ENCODE measurements around the gene ATP4B.

DNA sequence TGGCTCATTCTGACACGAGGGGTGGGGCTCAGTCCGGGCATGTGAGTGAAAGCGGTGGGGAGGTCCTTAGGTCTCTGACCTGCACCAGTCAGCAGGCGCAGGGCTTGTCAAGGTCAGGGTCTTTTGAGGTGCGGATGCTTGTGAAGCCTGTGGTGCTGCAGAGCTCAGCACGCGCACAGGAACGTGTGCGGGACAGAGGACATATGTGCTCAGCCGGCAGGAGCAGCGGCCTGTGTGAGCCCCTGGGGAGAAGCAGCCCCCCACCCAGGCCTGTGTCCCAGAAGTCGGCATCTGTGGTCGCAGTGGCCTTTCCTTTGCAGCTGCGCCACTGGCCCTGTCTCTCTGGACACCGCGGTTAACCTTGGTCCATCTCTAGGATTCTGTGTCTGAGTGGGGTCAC lies 30.9 kb downstream of the ATP4B start:
- no peak for TF ChIP-seq GATA2 (IDR thresholded peaks at IDR 0.05; ENCODE audit: low read depth, low read length)
- no peak for TF ChIP-seq GATA3 (IDR thresholded peaks at IDR 0.05; ENCODE audit: low read depth, low read length)
